GM12878 (cell line): Measurements from ENCODE around the gene DOCK9. TPM values are rescaled to one million over a fixed set of nuclear protein-coding genes. Genes with fewer than 3 reads are reported as not detected.

Experiments
- ATAC-seq: fragments of 200-7000 bp; cut with Tn5 transposase; 3 replicates; pipeline ENCODE4 v1.9.1; 2020; ENCODE audit warnings: mild to moderate bottlenecking, moderate library complexity
- BruUV-seq: library from RNA; stranded (reverse); fragments of 400-500 nt; replicated peaks from 2 replicates; lab custom pipeline; 2021; lab: Mats Ljungman, UMichigan
- CTCF ChIA-PET: fragments of 300-600 bp; sonication (Branson Sonifier 250); formaldehyde crosslinking; extraction: SDS; loops from one replicate; lab custom pipeline; 2021; ENCODE audit warnings: inconsistent platforms; lab: Yijun Ruan, JAX
- POLR2A ChIA-PET: fragments of 350-600 bp; formaldehyde crosslinking; extraction: SDS; loops from one replicate; lab custom pipeline; 2021; ENCODE audit warnings: inconsistent platforms; lab: Charles Lee
- RAD21 ChIA-PET: fragments of 300-600 bp; sonication (Branson Sonifier 250); formaldehyde crosslinking; loops from one replicate; lab custom pipeline; 2023; ENCODE audit warnings: antibody characterized with exemption; ENCODE audit not compliant: unreplicated experiment; lab: Charles Lee
- SMC1A ChIA-PET: fragments of 300-600 bp; sonication (Branson Sonifier 250); formaldehyde crosslinking; loops from one replicate; lab custom pipeline; 2023; ENCODE audit not compliant: unreplicated experiment, uncharacterized antibody; lab: Charles Lee
- DNase-seq: peaks from one replicate; pipeline ENCODE4 v3.0.0-alpha.2; 2011; ENCODE audit warnings: low read depth, low spot score
- FAIRE-seq: peaks from 3 replicates; lab custom pipeline; 2011; peaks lifted over from hg19 to GRCh38; lab: Jason Lieb, UNC
- H2AFZ ChIP-seq: 2 replicates; pipeline ENCODE4 v1.6.0; 2011; ENCODE audit warnings: low read depth, low read length, control low read depth; ENCODE audit not compliant: control insufficient read depth
- H3K27ac ChIP-seq: 2 replicates; pipeline ENCODE4 v1.5.1; 2011; ENCODE audit warnings: control low read depth; ENCODE audit not compliant: control insufficient read depth, insufficient read depth
- H3K27me3 ChIP-seq, 2 experiments: replicated peaks in 1 of 2; 2 replicates each; pipeline versions ENCODE4 v1.6.0 to v1.6.1; 2011; ENCODE audit warnings: low read length in 1 of 2; ENCODE audit not compliant: control insufficient read depth in 2 of 2, insufficient read depth in 2 of 2
- H3K36me3 ChIP-seq, 2 experiments: 2 replicates each; pipeline ENCODE4 v1.5.1; 2011; ENCODE audit warnings: low read length in 1 of 2; ENCODE audit not compliant: control insufficient read depth in 2 of 2, insufficient read depth in 2 of 2
- H3K4me1 ChIP-seq: 2 replicates; pipeline ENCODE4 v1.6.1; 2011; ENCODE audit warnings: mild to moderate bottlenecking, low read length, moderate library complexity, mixed read lengths; ENCODE audit not compliant: control insufficient read depth, insufficient read depth
- H3K4me2 ChIP-seq: 2 replicates; pipeline ENCODE4 v1.6.0; 2011; ENCODE audit warnings: control low read depth; ENCODE audit not compliant: control insufficient read depth, insufficient read depth
- H3K4me3 ChIP-seq: fragments of 200-600 bp; sonication (generic); 2 replicates; pipeline ENCODE4 v1.5.1; 2016
- H3K79me2 ChIP-seq: 2 replicates; pipeline ENCODE4 v1.6.0; 2011; ENCODE audit warnings: low read length; ENCODE audit not compliant: control insufficient read depth, insufficient read depth
- H3K9ac ChIP-seq: 2 replicates; pipeline ENCODE4 v1.8.0; 2011; ENCODE audit warnings: low read length, control low read depth, mixed read lengths; ENCODE audit not compliant: control insufficient read depth, insufficient read depth
- H3K9me3 ChIP-seq: replicated peaks from 3 replicates; pipeline ENCODE4 v1.5.1; 2011; ENCODE audit warnings: mild to moderate bottlenecking, low read length; ENCODE audit not compliant: control insufficient read depth, insufficient read depth
- H4K20me1 ChIP-seq: 2 replicates; pipeline ENCODE4 v1.6.0; 2011; ENCODE audit not compliant: control insufficient read depth, insufficient read depth
- NR2C2 ChIP-seq: IDR thresholded peaks from 2 replicates; pipeline ENCODE4 v1.6.1; 2011; ENCODE audit warnings: borderline replicate concordance, low read depth; ENCODE audit not compliant: control insufficient read depth, insufficient read length
- PAX8 ChIP-seq: fragments of 450-650 bp; IDR thresholded peaks from 2 replicates; pipeline ENCODE4 v1.6.1; 2017; ENCODE audit warnings: mild to moderate bottlenecking, moderate library complexity
- SREBF1 ChIP-seq: IDR thresholded peaks from 2 replicates; pipeline ENCODE4 v1.6.1; 2012; ENCODE audit warnings: mild to moderate bottlenecking, low read length
- TARDBP ChIP-seq: IDR thresholded peaks from 2 replicates; pipeline ENCODE4 v1.6.1; 2016; ENCODE audit warnings: borderline replicate concordance
- ZBTB40 ChIP-seq: fragments of 450-650 bp; IDR thresholded peaks from 2 replicates; pipeline ENCODE4 v1.6.1; 2016; ENCODE audit warnings: mild to moderate bottlenecking, moderate library complexity, borderline replicate concordance
- WGBS: methylation state at CpG from one replicate; pipeline ENCODE4 v1.1.6; 2016; ENCODE audit warnings: low lambda C conversion rate; ENCODE audit not compliant: insufficient replicate concordance, insufficient coverage; ENCODE audit errors: missing lambda C conversion rate; 5-methylcytosine and 5-hydroxymethylcytosine counted together
- in situ Hi-C: fragments of 300-500 bp; cut with MboI; formaldehyde crosslinking; loops from 9 replicates; pipeline ENCODE4 v1.14.3; 2018; ENCODE audit warnings: mixed read lengths
- intact Hi-C: fragments of 100-400 bp; cut with micrococcal nuclease; formaldehyde crosslinking; loops from one replicate; pipeline ENCODE4 v1.14.2; 2022; ENCODE audit not compliant: unreplicated experiment
- polyA plus RNA-seq, 11 experiments: library from polyadenylated mRNA; depleted of rRNA in 4 of 11; unstranded in 6 of 11; stranded (reverse) in 5 of 11; fragments of >200 nt; fragmentation: Nextera tagmentation in 4 of 11; fragmentation: Illumina TruSeq in 1 of 11; extraction: Ambion mirVana in 4 of 11; extraction: Trizol in 1 of 11; gene quantifications; 1 replicate in 1 of 11; 2 replicates in 10 of 11; pipeline versions ENCODE4 v1.2.1 to v1.2.3, GENCODE V29; 2011 to 2016; ENCODE audit warnings: inconsistent platforms in 2 of 11, missing spikeins in 2 of 11, low read depth in 1 of 11
- total RNA-seq, 4 experiments: library from RNA; depleted of rRNA in 3 of 4; stranded (reverse); fragments of >200 nt in 3 of 4; fragmentation: Illumina TruSeq in 1 of 4; extraction: Trizol in 1 of 4; gene quantifications; 2 replicates each; pipeline versions ENCODE4 v1.2.1 to v1.2.3, GENCODE V29; 2013 to 2021

The DOCK9 gene
- total and polyA plus RNA-seq, 10 of the 15 experiments (the other 5 are each of a cell fraction or from before 2014, with no cell fraction given), result 0.09 to 2.9 (median 0.74) TPM

- Histone ChIP-seq H3K4me2 (no peak overlapping the region), H3K4me3 (no peak overlapping the region), H3K9ac (no peak overlapping the region), H4K20me1 (no peaks in the 10 kb centered on the region), H3K4me1 (no peaks in the 10 kb centered on the region), H3K9me3 (no peaks in the 10 kb centered on the region), H3K79me2 (no peaks in the 10 kb centered on the region), H3K27me3 (no peaks in the 10 kb centered on the region), H3K36me3 (no peaks in the 10 kb centered on the region), H3K27ac (no peak overlapping the region), H2AFZ (no peak overlapping the region)
- in situ Hi-C loops (no loop called here), intact Hi-C loops (no loop called here)
- no peak for TF ChIP-seq PAX8
- no peak for TF ChIP-seq NR2C2
- no TSS peak for BruUV-seq
- ChIA-PET POLR2A (no interaction called here), CTCF (no interaction called here), RAD21 (no interaction called here), SMC1A (no interaction called here)
- FAIRE-seq, result no peak
- no peak for DNase-seq
- WGBS, result 54% methylated on average over 7 of the region's 7 CpGs
- ATAC-seq, result no peak
Observed at GRCh38 chr13:98786023-98786422, 191.8 kb downstream of the DOCK9 start.

GRCh38 chr13:98785405-98785804 is 192.5 kb downstream of the DOCK9 start:
- Histone ChIP-seq H4K20me1 (no peaks in the 10 kb centered on the region), H2AFZ (no peak overlapping the region), H3K4me1 (no peaks in the 10 kb centered on the region), H3K9ac (no peak overlapping the region), H3K4me3 (no peak overlapping the region), H3K79me2 (no peaks in the 10 kb centered on the region), H3K4me2 (no peak overlapping the region), H3K36me3 (no peaks in the 10 kb centered on the region), H3K27ac (no peak overlapping the region), H3K27me3 (no peaks in the 10 kb centered on the region), H3K9me3 (no peaks in the 10 kb centered on the region)
- intact Hi-C loops, result no loop called here
- BruUV-seq, result no TSS peak
- ChIA-PET CTCF (no interaction called here), POLR2A (no interaction called here), SMC1A (no interaction called here), RAD21 (no interaction called here)
- ATAC-seq (no peak), DNase-seq (no peak), FAIRE-seq (no peak)
- 76% methylated on average over 10 of the region's 10 CpGs for WGBS
- in situ Hi-C loops, result no loop called here
- no peak for TF ChIP-seq ZBTB40
- no peak for TF ChIP-seq TARDBP
- TF ChIP-seq SREBF1, result no peak
